Upper lobe of left lung (tissue), 4 donors: Measurements from ENCODE around the gene NLGN1.

Experiments
- CTCF ChIP-seq, 6 experiments: fragments of 450-650 bp in 4 of 6; fragments of 200-600 bp in 2 of 6; sonication (generic) in 2 of 6; IDR thresholded peaks; one replicate each; pipeline ENCODE4 v1.5.1; 2016 to 2019; ENCODE audit warnings: antibody characterized with exemption in 6 of 6
- POLR2A ChIP-seq, 4 donors: fragments of 450-650 bp; IDR thresholded peaks; one replicate each; pipeline ENCODE4 v1.5.1; 2016 to 2017; ENCODE audit warnings: antibody characterized with exemption in 4 of 4, mild to moderate bottlenecking in 2 of 4
- POLR2AphosphoS5 ChIP-seq, 2 donors: sonication (generic); formaldehyde crosslinking; IDR thresholded peaks; one replicate each; pipeline ENCODE4 v1.5.1; 2017; ENCODE audit warnings: antibody characterized with exemption in 2 of 2

GRCh38 chr3:174216946-174217718 lies 819.6 kb downstream of the NLGN1 start:
- TF ChIP-seq CTCF (IDR thresholded peaks at IDR 0.05) (no peak), POLR2AphosphoS5 (IDR thresholded peaks at IDR 0.05) (no peak), POLR2A (IDR thresholded peaks at IDR 0.05) (no peak)
